ENCODE measurements around the gene WWOX. TPM values are rescaled to one million over a fixed set of nuclear protein-coding genes. Genes with fewer than 3 reads are reported as not detected.

The WWOX gene
- total RNA-seq, 1 experiment from 2014 or later: 15.6 TPM

GRCh38 chr16:79201436-79201835 is 1102.0 kb downstream of the WWOX start:
- H4K8ac ChIP-seq (replicated peaks; ENCODE audit: insufficient read length, low read depth, low read length): no peak overlapping the region
- Mint-ChIP-seq H3K36me3 (ENCODE audit: insufficient read depth in 1 of 3, low read depth in 3 of 3) (no peaks in the 10 kb centered on the region), H3K27ac (no peak overlapping the region), H3K27me3 (ENCODE audit: low read depth) (no peaks in the 10 kb centered on the region; the same call in 1 of the 2 replicates), H3K9me3 (no peaks in the 10 kb centered on the region), H3K4me1 (peaks cover 26 to 30% of the 10 kb centered on the region in 2 experiments), H3K4me3 (no peak overlapping the region)
- H3K27ac ChIP-seq (ENCODE audit: insufficient read length, low read depth, low read length): no peak overlapping the region
- H3K4me1 ChIP-seq (ENCODE audit: insufficient read depth, low read length): 0 out of 2 replicates have a peak, but pooled peaks cover 5% of the 10 kb centered on the region
- H3K14ac ChIP-seq (ENCODE audit: insufficient read depth, low read length): no peak overlapping the region
- DNase-seq: no peak
- H4K20me1 ChIP-seq (ENCODE audit: control insufficient read depth, insufficient read depth, insufficient read length): no peaks in the 10 kb centered on the region
- no peaks in the 10 kb centered on the region for H3K27me3 ChIP-seq (ENCODE audit: insufficient read depth, low read length)
- H3K79me2 ChIP-seq (ENCODE audit: insufficient read depth, low read length): no peaks in the 10 kb centered on the region
- H3T11ph ChIP-seq (ENCODE audit: low read length): no peak overlapping the region
- H3K9me3 ChIP-seq (ENCODE audit: control insufficient read depth, low read depth, low read length): no peaks in the 10 kb centered on the region
- no CpG with 5 or more reads among the region's 5 CpGs for WGBS (ENCODE audit: extremely low coverage, insufficient read length, low lambda C conversion rate)
- no peak overlapping the region for H4K91ac ChIP-seq (ENCODE audit: insufficient read length, low read depth, low read length)
- no peak overlapping the region for H3K4ac ChIP-seq (ENCODE audit: low read depth, low read length)
- no peak overlapping the region for H2BK120ac ChIP-seq (ENCODE audit: low read depth, low read length, poor library complexity, severe bottlenecking)
- H3K4me2 ChIP-seq (ENCODE audit: insufficient read depth, insufficient read length, low read length): no peak overlapping the region
- no peak overlapping the region for H2BK12ac ChIP-seq (ENCODE audit: insufficient read length, low read depth, low read length)
- H2BK15ac ChIP-seq (ENCODE audit: low read depth, low read length): no peak overlapping the region
- no peak overlapping the region for H2BK20ac ChIP-seq (ENCODE audit: low read depth, low read length, poor library complexity, severe bottlenecking)
- no peak overlapping the region for H3K9ac ChIP-seq (ENCODE audit: extremely low read depth, insufficient read length, low read length)
- no peak overlapping the region for H4K5ac ChIP-seq (ENCODE audit: insufficient read length, low read depth, low read length)
- H3K79me1 ChIP-seq (ENCODE audit: insufficient read depth, low read depth, low read length, poor library complexity, severe bottlenecking): no peaks in the 10 kb centered on the region
- H2BK5ac ChIP-seq (ENCODE audit: insufficient read length, low read length): no peak overlapping the region
- no peak overlapping the region for H3K23ac ChIP-seq (ENCODE audit: insufficient read length, low read depth, low read length)
- no peak overlapping the region for H2AFZ ChIP-seq (ENCODE audit: low read length)
- no peak for TF ChIP-seq CTCF (conservative IDR thresholded peaks at IDR 0.05)
- H3K23me2 ChIP-seq (ENCODE audit: insufficient read length, low read depth, low read length, poor library complexity, severe bottlenecking): no peaks in the 10 kb centered on the region
- no peak overlapping the region for H3K56ac ChIP-seq (ENCODE audit: insufficient read length, low read depth, low read length)
- no peak overlapping the region for H3K18ac ChIP-seq (ENCODE audit: insufficient read length, low read depth, low read length)
- H2AK5ac ChIP-seq (ENCODE audit: insufficient read length, low read length): no peak overlapping the region
